8988T (cell line): ENCODE measurements around the gene KRT26.

Source experiments
- DNase-seq: peaks from one replicate; pipeline ENCODE4 v3.0.0; 2011

KRT26 gene

DNA sequence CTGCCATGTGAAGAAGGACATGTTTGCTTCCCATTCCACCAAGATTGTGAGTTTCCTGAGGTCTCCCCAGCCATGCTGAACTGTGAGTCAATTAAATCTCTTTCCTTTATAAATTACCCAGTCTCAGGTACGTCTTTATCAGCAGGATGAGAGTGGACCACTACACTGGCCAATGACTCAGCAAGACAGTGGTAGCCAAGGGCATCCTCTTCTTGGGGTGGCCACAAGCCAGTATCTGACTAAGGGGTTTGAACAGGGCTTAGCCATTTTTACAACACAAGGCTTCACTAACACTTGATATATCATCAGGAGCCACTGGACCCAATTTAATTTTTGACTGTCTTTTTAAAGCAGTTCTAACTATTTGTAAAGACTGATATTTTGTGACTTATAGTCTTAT is 47.3 kb downstream of the KRT26 start:
- no peak for DNase-seq

DNA sequence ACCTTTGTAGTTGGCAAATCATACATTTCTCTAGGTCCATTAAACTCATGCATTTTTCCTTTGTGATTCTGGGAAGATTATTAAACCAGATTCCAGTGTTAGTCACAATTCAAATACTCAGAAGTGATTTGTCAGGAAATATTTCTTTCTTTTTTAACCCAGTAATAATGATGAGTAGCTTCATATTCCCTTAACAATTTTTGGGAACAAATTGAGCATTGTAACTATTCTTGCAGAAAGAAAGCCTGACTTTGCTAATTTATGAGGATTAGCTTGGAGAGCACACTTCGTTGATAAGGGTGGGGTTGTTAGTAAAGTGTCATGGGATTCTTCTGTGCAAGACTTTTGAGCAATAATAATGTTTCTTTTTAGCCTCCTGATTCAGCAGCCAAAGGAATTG is 49.8 kb downstream of the KRT26 start:
- no peak for DNase-seq

DNA sequence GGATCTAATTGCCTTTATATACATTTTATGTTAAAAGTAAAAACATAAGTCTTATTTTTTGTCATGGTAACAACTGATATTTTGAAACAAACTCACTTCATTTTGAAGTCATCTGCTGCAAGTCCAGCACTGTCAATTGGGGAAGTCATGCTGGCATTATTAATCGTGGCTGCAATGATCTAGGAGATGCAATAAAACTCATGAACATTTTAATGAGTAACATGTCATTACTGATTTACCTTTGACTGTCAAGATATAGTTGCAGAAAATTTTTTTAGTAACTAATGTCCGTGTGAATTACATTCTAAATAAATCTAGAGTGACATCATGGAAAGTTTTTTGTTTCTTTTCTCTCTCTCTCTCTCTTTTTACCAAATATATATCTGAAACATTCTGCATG is 51.1 kb downstream of the KRT26 start:
- no peak for DNase-seq

DNA sequence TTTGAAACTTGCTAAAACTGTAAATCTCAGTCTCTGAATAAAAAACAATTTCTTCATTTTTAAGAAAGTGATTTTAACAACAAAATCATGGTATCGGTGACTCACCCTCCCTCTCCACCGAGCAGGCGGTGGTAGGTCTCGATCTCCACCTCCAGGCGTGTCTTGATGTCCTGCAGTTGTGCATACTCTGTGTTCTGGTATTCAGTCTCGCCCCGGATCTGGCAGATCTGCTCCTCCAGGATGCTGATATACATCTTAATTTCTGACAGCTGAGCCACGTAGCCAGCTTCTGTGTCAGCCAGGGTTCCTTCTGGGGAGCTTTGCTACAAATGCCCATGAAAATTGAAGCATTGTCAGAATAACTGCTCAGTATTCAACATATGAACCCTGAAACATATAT is 53.1 kb downstream of the KRT26 start:
- DNase-seq, result no peak

DNA sequence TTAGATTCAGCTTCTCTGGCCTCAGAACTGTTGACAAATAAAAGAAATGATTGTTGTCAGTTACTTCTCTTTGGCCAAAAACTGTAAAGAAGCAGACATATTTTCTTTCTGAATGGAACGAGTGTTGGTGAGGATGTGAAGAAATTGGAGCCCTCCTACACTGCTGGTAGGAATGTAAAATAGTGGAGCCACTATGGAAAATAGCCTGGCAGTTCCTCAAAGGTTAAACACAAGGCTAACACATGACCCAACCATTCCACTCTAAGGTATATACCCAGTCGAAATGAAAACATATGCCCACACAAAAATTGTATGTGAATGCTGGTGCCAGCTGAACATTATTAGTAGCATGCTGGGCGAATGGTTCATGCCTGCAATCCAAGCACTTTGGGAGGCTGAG is 54.2 kb downstream of the KRT26 start:
- no peak for DNase-seq
